NT2/D1 (cell line): Measurements from ENCODE around the gene KDM4C.

ENCODE experiments used
- YY1 ChIP-seq: IDR thresholded peaks from 2 replicates; pipeline ENCODE4 v1.6.1; 2011; ENCODE audit not compliant: insufficient read length, insufficient read depth
- ZNF274 ChIP-seq: IDR thresholded peaks from 2 replicates; pipeline ENCODE4 v1.6.1; 2011; ENCODE audit warnings: mild to moderate bottlenecking, low read depth, low read length

GRCh38 chr9:6925836-6926235 is 168.1 kb downstream of the KDM4C start:
- TF ChIP-seq YY1 (no peak), ZNF274 (no peak)
